Activated naive CD8-positive, alpha-beta T cell treated with anti-CD3 and anti-CD28 coated beads, Interleukin-2, amount 50 U/mL, for 16 hours (primary cell): ENCODE data around the gene HOXB2.

Source experiments
- DNase-seq: peaks from one replicate; pipeline ENCODE4 v3.0.0-alpha.2; 2020; ENCODE audit warnings: low read depth, low spot score

Gene HOXB2

GRCh38 chr17:48553190-48553547 is 8.3 kb upstream of the HOXB2 start:
- no peak for DNase-seq

GRCh38 chr17:48552466-48553189 is 7.7 kb upstream of the HOXB2 start:
- no peak for DNase-seq

GRCh38 chr17:48551596-48552465 is 6.9 kb upstream of the HOXB2 start:
- DNase-seq, result no peak

- no peak for DNase-seq
Observed at GRCh38 chr17:48551214-48551555, 6.3 kb upstream of the HOXB2 start.

GRCh38 chr17:48550502-48551213 is 5.7 kb upstream of the HOXB2 start:
- DNase-seq, result no peak

GRCh38 chr17:48549914-48550501 is 5.1 kb upstream of the HOXB2 start:
- no peak for DNase-seq

- DNase-seq, result no peak
Observed at GRCh38 chr17:48549281-48549630, 4.3 kb upstream of the HOXB2 start.

GRCh38 chr17:48548523-48549280 is 3.8 kb upstream of the HOXB2 start:
- no peak for DNase-seq

- DNase-seq, result no peak
Observed at GRCh38 chr17:48547808-48548522, 3.1 kb upstream of the HOXB2 start.

- DNase-seq, result no peak
Observed at GRCh38 chr17:48546924-48547807, 2.3 kb upstream of the HOXB2 start.

- no peak for DNase-seq
Observed at GRCh38 chr17:48546137-48546923, 1.4 kb upstream of the HOXB2 start.

GRCh38 chr17:48545539-48545938 is 630 bp upstream of the HOXB2 start:
- no peak for DNase-seq

- DNase-seq, result no peak
Observed at GRCh38 chr17:48544349-48545021, 424 bp downstream of the HOXB2 start.

- DNase-seq, result no peak
Observed at GRCh38 chr17:48543854-48544348, 1.0 kb downstream of the HOXB2 start.

GRCh38 chr17:48543107-48543853 is 1.6 kb downstream of the HOXB2 start:
- no peak for DNase-seq

- no peak for DNase-seq
Observed at GRCh38 chr17:48542698-48543106, 2.2 kb downstream of the HOXB2 start.

GRCh38 chr17:48542114-48542656 is 2.7 kb downstream of the HOXB2 start:
- DNase-seq, result no peak
